SJCRH30 (cell line): ENCODE measurements around the gene CIZ1. TPM values are rescaled to one million over a fixed set of nuclear protein-coding genes. Genes with fewer than 3 reads are reported as not detected.
A peak's percentile ranks its signal among the peaks of the same experiment; 100 is the strongest.

ENCODE experiments used
- DNase-seq, 2 experiments: peaks; one replicate each; pipeline ENCODE4 v3.0.0-alpha.2; 2015 to 2020
- H3K27ac ChIP-seq: fragments of 250-450 bp; sonication (Bioruptor Pico); 2 replicates; pipeline ENCODE4 v1.5.1; 2020; ENCODE audit warnings: mild to moderate bottlenecking, moderate library complexity
- H3K27me3 ChIP-seq: fragments of 250-450 bp; sonication (Bioruptor Pico); 2 replicates; pipeline ENCODE4 v1.5.1; 2020; ENCODE audit warnings: mild to moderate bottlenecking, moderate library complexity
- H3K36me3 ChIP-seq: fragments of 250-450 bp; sonication (Bioruptor Pico); 2 replicates; pipeline ENCODE4 v1.5.1; 2020; ENCODE audit warnings: mild to moderate bottlenecking, moderate library complexity
- H3K4me1 ChIP-seq: fragments of 250-450 bp; sonication (Bioruptor Pico); 2 replicates; pipeline ENCODE4 v1.5.1; 2020; ENCODE audit warnings: mild to moderate bottlenecking, moderate library complexity
- H3K4me3 ChIP-seq: fragments of 250-450 bp; sonication (Bioruptor Pico); 2 replicates; pipeline ENCODE4 v1.5.1; 2020; ENCODE audit warnings: mild to moderate bottlenecking, moderate library complexity
- H3K9me3 ChIP-seq: fragments of 250-450 bp; sonication (Bioruptor Pico); replicated peaks from 2 replicates; pipeline ENCODE4 v1.5.1; 2020; ENCODE audit warnings: mild to moderate bottlenecking, moderate library complexity
- total RNA-seq: library from RNA; depleted of rRNA; stranded (reverse); fragments of >200 nt; shearing (Covaris generic); gene quantifications from 2 replicates; pipeline ENCODE4 v1.2.3, GENCODE V29; 2014

Gene CIZ1
- total RNA-seq, 1 experiment from 2014 or later: 85.2 TPM

DNA sequence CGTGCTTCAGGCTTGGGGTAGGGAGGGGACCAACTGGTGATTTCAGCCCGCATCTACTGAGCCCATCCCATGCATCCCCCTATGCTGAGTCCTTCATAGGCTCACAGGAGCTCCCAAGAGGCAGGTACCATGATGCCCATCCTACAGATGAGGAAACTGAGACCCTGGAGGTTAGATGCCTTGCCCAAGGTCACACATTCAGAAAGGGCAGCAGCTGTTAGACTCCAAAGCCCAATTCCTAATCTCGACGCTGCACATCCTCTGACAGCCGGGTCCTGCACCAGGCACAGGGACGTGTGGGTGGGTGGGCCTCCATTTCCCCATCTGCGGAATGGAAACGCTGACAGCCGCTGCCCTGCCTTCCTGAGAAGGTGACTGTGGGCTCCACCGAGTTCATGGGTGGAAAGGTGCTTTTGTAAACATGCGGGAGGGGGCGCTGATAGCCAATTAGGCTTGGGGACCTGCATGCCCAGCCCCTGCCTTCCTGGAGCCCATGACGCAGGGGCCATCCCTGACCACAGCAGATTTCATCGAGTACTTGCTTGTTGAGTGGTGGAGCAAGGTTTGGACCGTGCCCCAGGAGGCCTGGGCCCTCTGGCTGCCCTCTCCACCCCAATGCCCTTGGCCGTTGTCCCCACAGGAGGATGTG, 14.0 kb upstream of the CIZ1 start:
- DNase-seq: no peak
- Histone ChIP-seq H3K36me3 (no peaks in the 10 kb centered on the region), H3K9me3 (no peaks in the 10 kb centered on the region), H3K27me3 (peaks cover 15% of the 10 kb centered on the region; the same call in 1 of the 2 replicates), H3K4me3 (no peak overlapping the region), H3K4me1 (peaks cover 3% of the 10 kb centered on the region; the same call in 1 of the 2 replicates), H3K27ac (no peak overlapping the region)

DNA sequence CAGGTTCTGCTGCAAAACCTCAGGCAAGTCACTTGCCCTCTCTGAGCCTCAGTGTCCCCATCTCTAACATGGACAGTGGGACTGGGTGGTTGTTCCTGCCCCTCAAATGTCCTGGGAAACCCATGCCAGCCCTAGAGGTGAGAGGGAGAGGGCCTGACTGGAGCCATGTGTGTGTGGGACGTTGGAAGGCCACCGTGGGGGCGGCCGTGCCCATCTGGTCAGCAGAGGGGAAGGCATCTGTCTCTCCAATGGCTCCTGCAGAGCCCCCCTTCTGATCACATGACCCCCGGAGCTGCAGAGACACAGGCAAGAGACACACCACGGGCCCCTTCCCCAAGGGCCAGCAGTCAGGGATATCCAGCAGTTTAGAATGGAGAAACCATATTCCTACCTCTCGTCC, 13.5 kb upstream of the CIZ1 start:
- Histone ChIP-seq H3K36me3 (no peaks in the 10 kb centered on the region), H3K27me3 (peaks cover 15% of the 10 kb centered on the region; the same call in 1 of the 2 replicates), H3K4me1 (peaks cover 3% of the 10 kb centered on the region; the same call in 1 of the 2 replicates), H3K4me3 (no peak overlapping the region), H3K27ac (no peak overlapping the region), H3K9me3 (no peaks in the 10 kb centered on the region)
- no peak for DNase-seq

DNA sequence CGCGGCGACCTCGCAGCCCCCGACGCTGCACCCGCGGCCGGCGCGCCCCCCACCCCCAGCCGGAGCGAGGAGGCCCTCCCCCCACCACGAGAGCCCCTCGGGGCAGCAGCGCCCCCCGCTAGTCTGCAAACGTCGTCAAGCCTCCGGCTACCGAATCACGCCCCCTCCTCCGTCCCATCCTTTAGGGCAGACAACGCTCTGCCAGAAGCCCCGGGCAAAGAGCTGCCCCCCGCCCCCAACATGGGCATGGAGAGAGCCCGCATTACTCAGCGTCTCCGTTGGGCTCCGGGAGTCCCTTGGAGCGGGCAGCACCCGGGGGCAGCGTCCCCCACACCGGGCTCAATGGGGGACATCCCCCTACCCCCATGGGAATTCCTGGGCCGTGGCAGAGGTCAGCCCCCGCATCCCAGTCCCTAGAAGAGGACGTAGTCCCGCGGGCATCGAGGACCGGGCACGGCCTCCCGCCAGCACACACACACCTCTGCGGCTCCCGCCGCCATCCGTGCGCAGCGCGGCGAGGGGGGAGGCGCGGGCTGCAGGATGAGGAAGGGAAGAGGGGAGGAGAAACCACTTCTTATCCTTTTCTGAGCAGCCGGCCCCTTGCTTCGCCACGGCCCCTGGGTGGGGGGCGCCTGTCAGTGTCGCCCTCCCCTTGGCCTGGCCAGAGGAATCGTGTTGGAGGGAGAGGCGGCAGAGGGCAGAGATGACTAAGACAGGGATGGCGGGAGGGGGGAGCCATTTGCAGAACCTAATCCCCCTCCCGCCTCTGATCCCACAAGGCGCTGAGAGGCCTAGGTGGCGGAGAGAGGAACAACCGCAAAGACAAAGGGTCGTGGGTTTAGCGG, 12.6 kb upstream of the CIZ1 start:
- peak; percentile 54 to 58 for DNase-seq
- peaks cover 15% of the 10 kb centered on the region; the same call in 1 of the 2 replicates for H3K27me3 ChIP-seq
- no peaks in the 10 kb centered on the region for H3K9me3 ChIP-seq
- no peaks in the 10 kb centered on the region for H3K36me3 ChIP-seq
- H3K4me1 ChIP-seq: peaks cover 3% of the 10 kb centered on the region; the same call in 1 of the 2 replicates
- H3K4me3 ChIP-seq: peak overlapping the region; percentile 68
- H3K27ac ChIP-seq: no peak overlapping the region; the same call in 1 of the 2 replicates

DNA sequence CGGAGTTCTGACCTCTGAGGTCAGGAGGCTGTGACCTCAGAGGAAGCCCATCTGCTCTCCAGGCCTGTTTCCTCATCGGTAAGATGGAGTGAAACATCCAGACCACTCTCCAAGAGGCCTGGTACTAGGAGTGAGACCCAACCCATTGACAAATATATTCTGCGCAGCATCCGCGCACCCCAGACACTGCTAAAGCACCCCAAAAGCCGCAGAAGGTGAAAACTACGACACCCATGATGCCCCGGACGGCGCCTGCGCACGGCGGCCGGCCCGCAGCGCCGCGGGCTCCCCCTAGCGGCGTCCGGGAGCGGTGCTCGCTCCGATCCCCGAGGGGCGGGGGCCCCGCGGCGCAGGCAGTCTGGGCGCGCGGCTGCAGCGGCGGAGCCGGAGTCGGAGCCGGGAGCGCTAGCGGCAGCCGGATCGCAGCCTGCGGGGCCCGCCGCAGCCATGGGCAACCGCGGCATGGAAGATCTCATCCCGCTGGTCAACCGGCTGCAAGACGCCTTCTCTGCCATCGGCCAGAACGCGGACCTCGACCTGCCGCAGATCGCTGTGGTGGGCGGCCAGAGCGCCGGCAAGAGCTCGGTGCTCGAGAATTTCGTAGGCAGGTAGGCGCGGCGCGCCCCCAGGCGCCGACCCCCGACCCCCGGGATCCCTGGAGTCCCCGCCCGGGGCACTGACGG, 11.8 kb upstream of the CIZ1 start, which contains the start of gene DNM1:
Gene DNM1 (plus strand): TSS at position 356 of the 683 bp plus-strand sequence. CDS start 92 bp downstream, at position 448.
- Histone ChIP-seq H3K4me1 (peaks cover 3% of the 10 kb centered on the region; the same call in 1 of the 2 replicates), H3K4me3 (peak within 1 kb of the TSS; percentile 68), H3K27me3 (peaks cover 15% of the 10 kb centered on the region; the same call in 1 of the 2 replicates), H3K27ac (no peak within 1 kb of the TSS; the same call in 1 of the 2 replicates), H3K36me3 (no peaks in the 10 kb centered on the region), H3K9me3 (no peaks in the 10 kb centered on the region)
- peak; percentile 65 to 81 for DNase-seq

DNA sequence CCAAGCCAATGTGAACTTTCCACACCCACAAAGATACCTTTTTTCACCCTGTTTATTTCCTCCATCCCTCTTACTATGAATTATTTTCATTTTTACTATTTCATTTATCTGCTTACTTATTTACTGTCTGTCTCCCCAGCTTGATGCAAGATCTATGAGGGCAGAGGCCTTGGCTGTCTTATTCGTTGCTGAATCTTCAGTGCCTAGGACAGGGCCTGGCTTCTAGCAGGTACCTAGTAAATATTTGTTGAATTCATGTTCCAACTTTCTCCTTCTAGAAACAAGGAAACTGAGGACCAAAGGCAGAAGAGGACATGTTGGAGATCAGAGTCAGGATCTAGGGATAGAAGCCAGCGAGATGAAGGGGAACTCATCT, 11.3 kb upstream of the CIZ1 start:
- Histone ChIP-seq H3K27me3 (peaks cover 15% of the 10 kb centered on the region; the same call in 1 of the 2 replicates), H3K36me3 (no peaks in the 10 kb centered on the region), H3K4me1 (peaks cover 3% of the 10 kb centered on the region; the same call in 1 of the 2 replicates), H3K9me3 (no peaks in the 10 kb centered on the region), H3K4me3 (peak overlapping the region; percentile 68), H3K27ac (no peak overlapping the region)
- no peak for DNase-seq

DNA sequence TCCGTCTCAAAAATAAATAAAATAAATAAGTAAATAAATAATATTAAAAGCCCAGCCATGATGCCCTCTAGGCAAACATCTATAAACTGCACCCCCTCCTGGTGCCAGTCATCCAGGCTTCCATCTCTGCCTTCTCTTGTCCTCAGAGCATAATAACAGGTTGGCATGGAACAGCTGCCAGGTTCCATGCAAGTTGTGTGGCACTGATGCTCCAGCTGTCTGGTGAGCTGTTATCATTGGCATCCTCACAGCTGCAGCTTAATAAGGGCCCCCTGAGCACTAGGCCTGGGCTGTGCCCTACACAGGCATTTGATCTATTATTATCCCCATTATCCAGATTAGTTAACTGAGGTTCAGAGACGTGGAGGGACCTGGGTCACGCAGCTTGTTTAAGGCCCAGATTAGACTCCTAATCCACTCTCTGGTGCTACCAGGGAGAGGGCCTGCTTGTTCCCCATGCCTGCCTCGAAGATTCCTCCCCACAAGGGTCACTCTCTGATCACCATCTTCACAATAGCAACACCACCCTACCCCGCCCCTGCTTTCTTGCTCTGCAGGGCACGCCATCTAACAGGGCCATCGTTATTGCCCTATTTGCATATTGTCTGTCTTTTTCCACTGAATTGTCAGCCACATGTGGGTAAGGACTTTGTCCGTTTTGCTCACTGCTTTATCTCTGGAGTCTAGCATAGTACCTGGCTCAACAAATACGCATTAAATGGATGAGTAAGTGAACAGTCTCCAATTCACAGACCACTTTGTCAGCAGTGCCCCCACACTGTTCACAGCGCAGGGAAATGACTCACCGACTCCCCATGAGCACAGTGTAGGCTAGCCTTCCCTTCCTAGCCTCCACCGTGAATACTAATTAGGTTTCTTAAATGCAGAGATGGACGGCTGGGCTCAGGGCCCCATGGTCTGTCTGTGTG, 10.3 kb upstream of the CIZ1 start:
- H3K36me3 ChIP-seq: no peaks in the 10 kb centered on the region
- H3K27ac ChIP-seq: no peak overlapping the region
- DNase-seq: no peak
- no peak overlapping the region for H3K4me3 ChIP-seq
- peaks cover 3% of the 10 kb centered on the region; the same call in 1 of the 2 replicates for H3K4me1 ChIP-seq
- H3K9me3 ChIP-seq: no peaks in the 10 kb centered on the region
- H3K27me3 ChIP-seq: peaks cover 15% of the 10 kb centered on the region; the same call in 1 of the 2 replicates

DNA sequence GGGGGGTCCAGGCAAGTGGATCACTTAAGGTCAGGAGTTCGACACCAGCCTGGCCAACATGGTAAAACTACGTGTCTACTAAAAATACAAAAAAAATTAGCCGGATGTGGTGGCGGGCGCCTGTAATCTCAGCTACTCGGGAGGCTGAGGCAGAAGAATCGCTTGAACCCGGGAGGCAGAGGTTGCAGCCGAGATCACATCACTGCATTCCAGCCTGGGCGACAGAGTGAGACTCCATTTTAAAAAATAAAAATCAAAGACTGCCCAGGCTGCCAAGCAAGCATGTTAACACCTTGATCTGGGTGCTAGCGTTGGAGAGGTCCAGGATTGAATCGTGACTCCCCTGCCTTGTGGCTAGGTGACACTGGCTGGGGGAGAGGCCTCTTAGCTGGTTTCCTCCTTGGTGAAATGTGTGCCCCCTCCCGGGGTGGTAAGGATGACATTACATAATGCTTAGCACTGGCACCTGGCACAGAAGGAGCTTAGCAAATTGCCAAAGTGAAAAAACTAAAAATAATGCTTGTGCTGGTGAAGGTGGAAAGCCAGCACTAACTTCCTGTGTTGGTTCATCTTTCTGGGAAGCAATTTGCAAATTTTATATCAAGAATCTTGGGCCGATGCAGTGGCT, 2.2 kb upstream of the CIZ1 start:
- Histone ChIP-seq H3K9me3 (no peaks in the 10 kb centered on the region), H3K4me1 (peaks cover 4% of the 10 kb centered on the region; the same call in 1 of the 2 replicates), H3K4me3 (no peak overlapping the region), H3K36me3 (peaks cover 11% of the 10 kb centered on the region), H3K27ac (no peak overlapping the region), H3K27me3 (no peaks in the 10 kb centered on the region)
- DNase-seq: no peak

DNA sequence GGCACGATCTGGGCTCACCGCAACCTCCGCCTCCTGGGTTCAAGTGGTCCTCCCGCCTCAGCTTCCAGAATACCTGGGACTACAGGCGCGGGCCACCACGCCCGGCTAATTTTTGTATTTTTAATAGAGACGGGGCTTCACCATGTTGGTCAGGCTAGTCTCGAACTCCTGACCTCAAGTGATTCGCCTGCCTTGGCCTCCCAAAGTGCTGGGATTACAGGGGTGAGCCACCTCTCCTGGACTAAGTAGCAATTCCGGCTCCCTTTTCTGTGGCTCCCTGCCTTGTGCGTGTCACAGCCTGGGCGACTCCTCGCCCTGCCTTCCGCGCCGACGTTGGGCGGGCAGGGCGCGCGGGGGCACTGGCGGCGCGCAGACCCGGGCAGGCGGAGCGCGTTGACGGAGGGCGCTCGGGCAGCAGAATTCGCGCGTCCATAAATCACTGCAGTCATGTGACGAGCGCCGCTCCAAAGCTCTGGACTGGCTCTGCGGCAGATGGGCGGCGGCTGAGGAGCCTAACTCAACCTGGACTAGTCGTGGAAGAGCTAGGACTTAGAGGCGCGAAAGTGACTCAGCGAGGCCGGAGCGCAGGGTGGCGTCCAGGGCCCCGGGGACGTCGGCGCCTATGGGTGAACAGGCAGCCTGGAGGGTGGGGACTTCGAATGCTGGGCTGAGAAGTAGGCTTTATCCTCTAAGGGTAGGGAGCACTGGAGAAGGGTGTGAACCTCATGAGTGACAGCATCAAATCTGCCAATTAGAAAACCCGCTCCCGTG, 1.4 kb upstream of the CIZ1 start:
- no peaks in the 10 kb centered on the region for H3K9me3 ChIP-seq
- no peak overlapping the region for H3K4me3 ChIP-seq
- peaks cover 4% of the 10 kb centered on the region; the same call in 1 of the 2 replicates for H3K4me1 ChIP-seq
- H3K27me3 ChIP-seq: no peaks in the 10 kb centered on the region
- peaks cover 14% of the 10 kb centered on the region for H3K36me3 ChIP-seq
- no peak overlapping the region for H3K27ac ChIP-seq
- no peak for DNase-seq

DNA sequence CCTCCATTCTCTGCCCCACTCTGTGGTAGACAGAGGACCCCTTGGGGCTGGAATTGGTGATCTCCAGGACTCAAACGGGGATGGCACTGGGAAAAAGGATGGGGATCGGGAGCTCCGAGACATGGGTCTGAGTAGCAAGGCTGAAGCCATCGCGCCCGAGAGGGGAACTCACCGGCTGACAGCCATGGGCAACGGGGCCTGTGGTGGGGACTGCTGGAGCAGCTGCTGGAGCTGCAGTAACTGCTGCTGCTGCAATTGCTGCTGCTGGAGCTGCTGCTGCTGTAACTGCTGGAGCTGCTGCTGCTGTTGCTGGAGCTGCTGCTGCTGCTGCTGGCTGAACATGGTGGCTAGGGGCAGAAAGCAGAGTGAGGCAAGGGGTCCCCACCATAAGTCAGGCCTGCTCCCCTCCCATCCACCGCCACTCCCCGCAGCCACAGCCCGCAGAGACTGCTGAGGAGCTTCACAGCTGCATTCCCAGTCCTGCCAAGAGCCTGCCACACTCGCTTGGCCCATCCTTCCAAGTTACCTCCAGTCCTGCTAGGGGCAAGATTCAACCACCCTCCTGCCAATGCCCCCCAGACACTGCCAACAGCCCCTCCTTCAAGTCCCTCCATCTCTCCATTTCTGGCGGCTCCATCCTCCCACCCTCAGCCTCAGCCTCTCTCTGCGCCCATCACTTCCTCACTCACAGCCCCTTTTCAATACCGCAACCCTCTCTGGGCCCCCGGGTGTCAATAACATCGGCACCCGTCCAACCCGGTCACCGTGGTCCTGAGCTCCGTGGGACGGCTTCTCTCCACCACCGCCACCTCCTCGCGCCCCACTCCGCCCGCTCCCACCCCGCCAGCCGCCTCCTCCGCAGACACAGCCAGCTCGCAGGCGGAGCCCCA, 611 bp downstream of the CIZ1 start:
- Histone ChIP-seq H3K9me3 (no peaks in the 10 kb centered on the region), H3K27ac (peak overlapping the region; percentile 13; the same call in 1 of the 2 replicates), H3K4me1 (peaks cover 4% of the 10 kb centered on the region; the same call in 1 of the 2 replicates), H3K4me3 (peak overlapping the region; percentile 76), H3K36me3 (peaks cover 32% of the 10 kb centered on the region), H3K27me3 (no peaks in the 10 kb centered on the region)
- peak; percentile 28 to 39 for DNase-seq

DNA sequence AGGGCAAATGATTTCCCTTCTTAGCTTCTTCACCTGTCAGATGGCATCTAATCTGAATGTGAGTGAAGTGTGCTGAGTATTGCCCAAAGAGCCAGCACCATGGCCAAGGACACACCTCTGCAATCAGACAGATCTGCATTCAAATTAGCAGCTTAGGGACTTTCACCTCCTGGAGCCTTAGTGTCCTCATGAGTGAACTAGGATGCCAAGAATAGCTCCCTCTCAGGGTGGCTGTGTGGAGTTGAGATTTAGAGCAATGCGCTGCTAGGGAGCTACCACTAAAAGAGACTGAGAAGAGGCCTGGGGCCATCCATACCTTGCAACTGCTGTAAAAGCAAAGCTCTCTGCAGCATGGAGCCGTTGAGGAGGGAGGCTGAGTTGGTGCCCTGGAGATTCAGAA, 1.4 kb downstream of the CIZ1 start:
- Histone ChIP-seq H3K9me3 (no peaks in the 10 kb centered on the region), H3K27ac (no peak overlapping the region), H3K4me1 (peaks cover 4% of the 10 kb centered on the region; the same call in 1 of the 2 replicates), H3K4me3 (no peak overlapping the region), H3K36me3 (peaks cover 32% of the 10 kb centered on the region), H3K27me3 (no peaks in the 10 kb centered on the region)
- DNase-seq: no peak

DNA sequence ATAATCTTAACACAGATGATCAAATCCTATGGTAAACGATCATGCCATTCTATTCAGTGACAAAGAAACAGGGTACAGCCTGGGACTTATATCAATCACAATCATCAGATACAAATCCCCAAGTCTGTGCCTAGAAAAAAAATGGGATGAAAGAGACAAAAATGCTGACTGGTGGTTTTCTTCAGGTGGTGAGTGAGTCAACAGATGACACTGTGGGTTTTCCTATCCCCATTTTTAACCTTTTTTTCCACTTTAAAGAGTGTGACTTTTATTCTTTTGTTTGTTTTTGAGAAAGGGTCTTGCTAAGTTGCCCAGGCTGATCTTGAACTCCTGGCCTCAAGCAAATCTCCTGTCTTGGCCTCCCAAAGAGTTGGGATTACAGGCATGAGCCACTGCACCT, 3.2 kb downstream of the CIZ1 start:
- Histone ChIP-seq H3K27me3 (no peaks in the 10 kb centered on the region), H3K4me1 (peaks cover 4% of the 10 kb centered on the region; the same call in 1 of the 2 replicates), H3K27ac (no peak overlapping the region), H3K4me3 (no peak overlapping the region), H3K36me3 (peaks cover 46% of the 10 kb centered on the region), H3K9me3 (no peaks in the 10 kb centered on the region)
- no peak for DNase-seq

DNA sequence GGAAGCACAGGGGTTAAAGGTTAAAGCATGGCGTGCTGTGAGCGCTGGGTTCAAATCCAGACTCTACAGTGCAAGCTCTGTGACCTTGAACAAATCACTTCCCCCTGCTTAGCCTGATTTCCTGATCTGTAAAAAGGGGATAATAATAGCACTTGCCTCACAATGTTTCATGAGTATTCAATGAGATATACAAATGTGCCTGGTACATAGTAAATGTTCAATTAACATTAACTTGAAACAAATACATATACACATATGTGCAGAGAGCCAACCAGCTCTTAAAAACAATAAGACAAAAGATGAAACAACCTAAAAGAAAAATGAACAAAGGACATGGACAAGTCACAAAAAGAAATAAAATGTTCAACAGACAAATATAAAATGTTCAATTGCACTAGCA, 4.0 kb downstream of the CIZ1 start:
- Histone ChIP-seq H3K27ac (no peak overlapping the region), H3K4me1 (peaks cover 4% of the 10 kb centered on the region; the same call in 1 of the 2 replicates), H3K4me3 (no peak overlapping the region), H3K27me3 (no peaks in the 10 kb centered on the region), H3K9me3 (no peaks in the 10 kb centered on the region), H3K36me3 (peaks cover 53% of the 10 kb centered on the region)
- no peak for DNase-seq
